HL-60 (cell line): ENCODE measurements around the gene MFF.

Experiments used
- CTCF ChIP-seq: IDR thresholded peaks from one replicate; pipeline ENCODE4 v1.5.1; 2011; ENCODE audit warnings: low read length, control low read depth, inconsistent platforms; ENCODE audit not compliant: insufficient read depth
- POLR2AphosphoS5 ChIP-seq: IDR thresholded peaks from 2 replicates; pipeline ENCODE4 v1.6.1; 2012; ENCODE audit warnings: low read depth
- REST ChIP-seq: IDR thresholded peaks from 2 replicates; pipeline ENCODE4 v1.6.1; 2012; ENCODE audit warnings: low read depth; ENCODE audit not compliant: insufficient replicate concordance
- SPI1 ChIP-seq: IDR thresholded peaks from 2 replicates; pipeline ENCODE4 v1.6.1; 2012; ENCODE audit warnings: low read depth, mild to moderate bottlenecking, borderline replicate concordance

GRCh38 chr2:227308784-227309183 lies 16.3 kb upstream of the MFF start:
- TF ChIP-seq CTCF: no peak
- TF ChIP-seq POLR2AphosphoS5: no peak
- TF ChIP-seq SPI1: no peak
- TF ChIP-seq REST: no peak
